HepG2 (cell line): Measurements from ENCODE around the gene GPR183. TPM values are rescaled to one million over a fixed set of nuclear protein-coding genes. Genes with fewer than 3 reads are reported as not detected.

ENCODE experiments used
- ATAC-seq: fragments of 200-7000 bp; cut with Tn5 transposase; 3 replicates; pipeline ENCODE4 v1.9.1; 2020; ENCODE audit warnings: mild to moderate bottlenecking, moderate library complexity
- BruUV-seq: library from RNA; stranded (reverse); fragments of 400-500 nt; replicated peaks from 2 replicates; lab custom pipeline; 2021; lab: Mats Ljungman, UMichigan
- CTCF ChIA-PET: fragments of 300-600 bp; formaldehyde crosslinking; extraction: SDS; loops from one replicate; lab custom pipeline; 2021; ENCODE audit warnings: low total read pairs, inconsistent platforms, low intra/inter-chr PET ratio; lab: Yijun Ruan, JAX
- POLR2A ChIA-PET: fragments of 350-600 bp; sonication (Branson Sonifier 250); formaldehyde crosslinking; loops from one replicate; lab custom pipeline; 2020; ENCODE audit warnings: antibody characterized with exemption, inconsistent platforms; lab: Yijun Ruan, JAX
- DNase-seq: peaks from one replicate; pipeline ENCODE4 v3.0.0-alpha.2; 2015; ENCODE audit warnings: low spot score
- FAIRE-seq: peaks from 3 replicates; lab custom pipeline; 2011; peaks lifted over from hg19 to GRCh38; lab: Jason Lieb, UNC
- H2AFZ ChIP-seq: one replicate; pipeline ENCODE4 v1.6.1; 2011; ENCODE audit warnings: low read length, inconsistent platforms
- H3K27ac ChIP-seq: fragments of 300-600 bp; 3 replicates; pipeline ENCODE4 v1.8.0; 2011; ENCODE audit warnings: mixed run types, mild to moderate bottlenecking, mixed read lengths, low read length, inconsistent platforms; ENCODE audit not compliant: insufficient read depth; ENCODE audit errors: extremely low read length
- H3K27me3 ChIP-seq, 2 experiments: fragments of 200-600 bp in 1 of 2; 2 replicates in 1 of 2; 3 replicates in 1 of 2; pipeline versions ENCODE4 v1.6.0 to v1.8.0; 2011; ENCODE audit warnings: low read length in 2 of 2, mild to moderate bottlenecking in 2 of 2, moderate library complexity in 2 of 2, inconsistent platforms in 1 of 2; ENCODE audit not compliant: insufficient read depth in 2 of 2, control insufficient read depth in 1 of 2
- H3K36me3 ChIP-seq, 2 experiments: fragments of 200-600 bp in 1 of 2; replicated peaks in 1 of 2; 2 replicates in 1 of 2; 3 replicates in 1 of 2; pipeline versions ENCODE4 v1.5.1 to v1.8.0; 2011; ENCODE audit warnings: low read length in 2 of 2, inconsistent platforms in 1 of 2; ENCODE audit not compliant: insufficient read depth in 2 of 2, control insufficient read depth in 1 of 2
- H3K4me1 ChIP-seq: 2 replicates; pipeline ENCODE4 v1.5.1; 2012; ENCODE audit warnings: low read length, inconsistent platforms; ENCODE audit not compliant: insufficient read depth
- H3K4me2 ChIP-seq: 2 replicates; pipeline ENCODE4 v1.6.0; 2011; ENCODE audit warnings: low read depth, low read length, inconsistent platforms
- H3K4me3 ChIP-seq, 3 experiments: fragments of 200-600 bp in 1 of 3; sonication (generic), shearing (Covaris generic) in 1 of 3; replicated peaks in 1 of 3; 2 replicates each; pipeline ENCODE4 v1.5.1; 2011 to 2016; ENCODE audit warnings: low read length in 3 of 3, inconsistent platforms in 2 of 3, low read depth in 2 of 3, mild to moderate bottlenecking in 2 of 3, control low read depth in 1 of 3, mixed read lengths in 1 of 3; ENCODE audit not compliant: insufficient read depth in 1 of 3
- H3K79me2 ChIP-seq: one replicate; pipeline ENCODE4 v1.6.1; 2011; ENCODE audit warnings: low read length, inconsistent platforms; ENCODE audit not compliant: insufficient read depth
- H3K9ac ChIP-seq: 2 replicates; pipeline ENCODE4 v1.6.0; 2011; ENCODE audit warnings: mild to moderate bottlenecking, low read depth, low read length, inconsistent platforms; ENCODE audit not compliant: insufficient read depth
- H3K9me3 ChIP-seq: 2 replicates; pipeline ENCODE4 v1.5.1; 2012; ENCODE audit warnings: mild to moderate bottlenecking, low read length
- H4K20me1 ChIP-seq: 2 replicates; pipeline ENCODE4 v1.6.0; 2011; ENCODE audit warnings: inconsistent platforms, mild to moderate bottlenecking, low read length, moderate library complexity; ENCODE audit not compliant: insufficient read depth
- ARNTL ChIP-seq: sonication (generic); formaldehyde crosslinking; IDR thresholded peaks from 2 replicates; pipeline ENCODE4 v1.4.0; 2020; ENCODE audit warnings: mild to moderate bottlenecking, missing genetic modification reagents
- HMG20B ChIP-seq: conservative IDR thresholded peaks from 2 replicates; pipeline ENCODE4 v1.6.1; 2016; ENCODE audit warnings: missing genetic modification reagents, missing compliant biosample characterization
- NFIC ChIP-seq: IDR thresholded peaks from 2 replicates; pipeline ENCODE4 v1.6.1; 2012; ENCODE audit warnings: mild to moderate bottlenecking, low read length, inconsistent platforms
- SP4 ChIP-seq: sonication (generic); formaldehyde crosslinking; IDR thresholded peaks from 2 replicates; pipeline ENCODE4 v1.8.1; 2023; ENCODE audit warnings: mild to moderate bottlenecking, missing genetic modification reagents
- ZNF543 ChIP-seq: sonication (generic); formaldehyde crosslinking; IDR thresholded peaks from 2 replicates; pipeline ENCODE4 v1.4.0; 2020; ENCODE audit warnings: mild to moderate bottlenecking, missing genetic modification reagents
- WGBS: methylation state at CpG from one replicate; pipeline ENCODE4 v1.1.6; 2017; ENCODE audit warnings: low lambda C conversion rate; 5-methylcytosine and 5-hydroxymethylcytosine counted together
- in situ Hi-C: cut with HindIII; loops from 2 replicates; pipeline ENCODE4 v1.10.0; 2017; ENCODE audit warnings: low pct_unique_long_range_greater_than_20kb; ENCODE audit not compliant: extremely low pct_ligation_motif_present
- intact Hi-C: fragments of 100-400 bp; cut with micrococcal nuclease; formaldehyde crosslinking; loops from one replicate; pipeline ENCODE4 v1.10.0; 2022; ENCODE audit not compliant: unreplicated experiment
- polyA plus RNA-seq, 8 experiments: library from polyadenylated mRNA; depleted of rRNA in 3 of 8; stranded (reverse) in 7 of 8; unstranded in 1 of 8; fragments of >200 nt; fragmentation: Illumina TruSeq in 4 of 8; extraction: Trizol in 4 of 8; gene quantifications; 2 replicates each; pipeline versions ENCODE4 v1.2.1 to v1.2.3, GENCODE V29; 2011 to 2016; ENCODE audit warnings: low read depth in 4 of 8, missing spikeins in 1 of 8, mixed read lengths in 1 of 8; ENCODE audit not compliant: insufficient read depth in 1 of 8
- total RNA-seq, 5 experiments: library from RNA; depleted of rRNA; stranded (reverse); fragments of >200 nt; fragmentation: Illumina TruSeq; extraction: Trizol; gene quantifications; 2 replicates each; pipeline ENCODE4 v1.2.3, GENCODE V29; 2016; ENCODE audit warnings: low read depth in 1 of 5
- TF ChIP-seq, protein P1 (sequence below): sonication (generic); formaldehyde crosslinking; IDR thresholded peaks from 2 replicates; pipeline ENCODE4 v1.4.0; 2020; ENCODE audit warnings: missing genetic modification reagents
- TF ChIP-seq, protein P2 (sequence below): sonication (generic); formaldehyde crosslinking; IDR thresholded peaks from 2 replicates; pipeline ENCODE4 v1.4.0; 2020; ENCODE audit warnings: missing genetic modification reagents, borderline replicate concordance

Gene GPR183
- total and polyA plus RNA-seq, 2 of the 13 experiments (the other 11 are each of a cell fraction or from before 2014, with no cell fraction given) = not detected

DNA sequence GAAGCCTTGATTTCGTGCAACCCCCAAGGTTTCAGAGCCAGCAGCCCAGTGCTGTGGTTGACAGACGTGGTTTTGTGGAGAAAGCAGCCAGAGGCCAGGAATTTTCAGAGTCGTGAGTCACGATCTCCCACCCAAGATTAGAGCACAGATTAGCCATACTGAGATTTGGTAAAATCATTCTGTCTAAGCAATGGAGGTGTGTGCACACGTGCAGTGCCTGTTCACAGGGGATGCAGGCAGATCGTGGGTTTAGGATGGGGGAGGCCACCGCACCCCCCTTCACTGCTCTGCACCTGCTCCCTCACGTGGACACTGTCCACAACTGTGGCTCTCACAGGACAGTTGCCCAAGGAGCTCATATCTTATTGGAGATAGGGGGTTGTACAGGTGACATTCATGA lies 46.6 kb upstream of the GPR183 start:
- Histone ChIP-seq H3K4me3 (no peak overlapping the region), H3K27me3 (no peaks in the 10 kb centered on the region), H4K20me1 (no peaks in the 10 kb centered on the region; the same call in 1 of the 2 replicates), H2AFZ (no peak overlapping the region), H3K9me3 (no peaks in the 10 kb centered on the region), H3K9ac (no peak overlapping the region), H3K4me1 (no peaks in the 10 kb centered on the region), H3K79me2 (no peaks in the 10 kb centered on the region), H3K4me2 (no peak overlapping the region), H3K36me3 (peaks cover 14 to 44% of the 10 kb centered on the region in 2 experiments), H3K27ac (no peak overlapping the region)
- BruUV-seq = no TSS peak
- CTCF ChIA-PET = no interaction called here
- no peak for DNase-seq
- 98% methylated on average over 8 of the region's 8 CpGs for WGBS
- no peak for ATAC-seq
- in situ Hi-C loops (no loop called here), intact Hi-C loops (no loop called here)
- TF ChIP-seq, protein P1, sequence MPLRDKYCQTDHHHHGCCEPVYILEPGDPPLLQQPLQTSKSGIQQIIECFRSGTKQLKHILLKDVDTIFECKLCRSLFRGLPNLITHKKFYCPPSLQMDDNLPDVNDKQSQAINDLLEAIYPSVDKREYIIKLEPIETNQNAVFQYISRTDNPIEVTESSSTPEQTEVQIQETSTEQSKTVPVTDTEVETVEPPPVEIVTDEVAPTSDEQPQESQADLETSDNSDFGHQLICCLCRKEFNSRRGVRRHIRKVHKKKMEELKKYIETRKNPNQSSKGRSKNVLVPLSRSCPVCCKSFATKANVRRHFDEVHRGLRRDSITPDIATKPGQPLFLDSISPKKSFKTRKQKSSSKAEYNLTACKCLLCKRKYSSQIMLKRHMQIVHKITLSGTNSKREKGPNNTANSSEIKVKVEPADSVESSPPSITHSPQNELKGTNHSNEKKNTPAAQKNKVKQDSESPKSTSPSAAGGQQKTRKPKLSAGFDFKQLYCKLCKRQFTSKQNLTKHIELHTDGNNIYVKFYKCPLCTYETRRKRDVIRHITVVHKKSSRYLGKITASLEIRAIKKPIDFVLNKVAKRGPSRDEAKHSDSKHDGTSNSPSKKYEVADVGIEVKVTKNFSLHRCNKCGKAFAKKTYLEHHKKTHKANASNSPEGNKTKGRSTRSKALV (CRISPR knock-in tag) = no peak
- TF ChIP-seq NFIC = no peak
- no peak for TF ChIP-seq ZNF543 (CRISPR knock-in tag)
- TF ChIP-seq HMG20B = no peak
- TF ChIP-seq, protein P2, sequence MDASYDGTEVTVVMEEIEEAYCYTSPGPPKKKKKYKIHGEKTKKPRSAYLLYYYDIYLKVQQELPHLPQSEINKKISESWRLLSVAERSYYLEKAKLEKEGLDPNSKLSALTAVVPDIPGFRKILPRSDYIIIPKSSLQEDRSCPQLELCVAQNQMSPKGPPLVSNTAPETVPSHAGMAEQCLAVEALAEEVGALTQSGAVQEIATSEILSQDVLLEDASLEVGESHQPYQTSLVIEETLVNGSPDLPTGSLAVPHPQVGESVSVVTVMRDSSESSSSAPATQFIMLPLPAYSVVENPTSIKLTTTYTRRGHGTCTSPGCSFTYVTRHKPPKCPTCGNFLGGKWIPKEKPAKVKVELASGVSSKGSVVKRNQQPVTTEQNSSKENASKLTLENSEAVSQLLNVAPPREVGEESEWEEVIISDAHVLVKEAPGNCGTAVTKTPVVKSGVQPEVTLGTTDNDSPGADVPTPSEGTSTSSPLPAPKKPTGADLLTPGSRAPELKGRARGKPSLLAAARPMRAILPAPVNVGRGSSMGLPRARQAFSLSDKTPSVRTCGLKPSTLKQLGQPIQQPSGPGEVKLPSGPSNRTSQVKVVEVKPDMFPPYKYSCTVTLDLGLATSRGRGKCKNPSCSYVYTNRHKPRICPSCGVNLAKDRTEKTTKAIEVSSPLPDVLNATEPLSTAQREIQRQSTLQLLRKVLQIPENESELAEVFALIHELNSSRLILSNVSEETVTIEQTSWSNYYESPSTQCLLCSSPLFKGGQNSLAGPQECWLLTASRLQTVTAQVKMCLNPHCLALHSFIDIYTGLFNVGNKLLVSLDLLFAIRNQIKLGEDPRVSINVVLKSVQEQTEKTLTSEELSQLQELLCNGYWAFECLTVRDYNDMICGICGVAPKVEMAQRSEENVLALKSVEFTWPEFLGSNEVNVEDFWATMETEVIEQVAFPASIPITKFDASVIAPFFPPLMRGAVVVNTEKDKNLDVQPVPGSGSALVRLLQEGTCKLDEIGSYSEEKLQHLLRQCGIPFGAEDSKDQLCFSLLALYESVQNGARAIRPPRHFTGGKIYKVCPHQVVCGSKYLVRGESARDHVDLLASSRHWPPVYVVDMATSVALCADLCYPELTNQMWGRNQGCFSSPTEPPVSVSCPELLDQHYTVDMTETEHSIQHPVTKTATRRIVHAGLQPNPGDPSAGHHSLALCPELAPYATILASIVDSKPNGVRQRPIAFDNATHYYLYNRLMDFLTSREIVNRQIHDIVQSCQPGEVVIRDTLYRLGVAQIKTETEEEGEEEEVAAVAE (CRISPR knock-in tag) = no peak
- TF ChIP-seq SP4 = no peak
- no peak for TF ChIP-seq ARNTL (CRISPR knock-in tag)
- POLR2A ChIA-PET = no interaction called here
- no peak for FAIRE-seq
